HFF-Myc (cell line): Measurements from ENCODE around the gene IL27RA.
A peak's percentile ranks its signal among the peaks of the same experiment; 100 is the strongest.

ENCODE experiments used
- DNase-seq: peaks from one replicate; pipeline ENCODE4 v3.0.0-alpha.2; 2011; ENCODE audit warnings: low read depth; ENCODE audit errors: extremely low read depth
- H3K4me3 ChIP-seq: replicated peaks from 2 replicates; pipeline ENCODE4 v1.5.1; 2011; ENCODE audit warnings: low read depth, mild to moderate bottlenecking, control low read depth, low read length
- CTCF ChIP-seq: IDR thresholded peaks from 2 replicates; pipeline ENCODE4 v1.5.1; 2012; ENCODE audit warnings: mild to moderate bottlenecking, low read depth, low read length, control low read depth; ENCODE audit errors: missing control alignments

IL27RA gene

GRCh38 chr19:13999085-13999484 lies 32.5 kb upstream of the IL27RA start:
- DNase-seq, result no peak
- H3K4me3 ChIP-seq, result no peak overlapping the region
- TF ChIP-seq CTCF, result no peak

- no peak for TF ChIP-seq CTCF
- no peak overlapping the region for H3K4me3 ChIP-seq
- no peak for DNase-seq
Measured at GRCh38 chr19:14000691-14001375, 30.7 kb upstream of the IL27RA start.

GRCh38 chr19:14002571-14003250 lies 28.9 kb upstream of the IL27RA start:
- TF ChIP-seq CTCF, result no peak
- no peak for DNase-seq

GRCh38 chr19:14003251-14004055 lies 28.1 kb upstream of the IL27RA start:
- no peak for TF ChIP-seq CTCF
- DNase-seq, result no peak
- H3K4me3 ChIP-seq, result no peak overlapping the region

More at GRCh38 chr19:14002571-14003250, 28.9 kb upstream of the IL27RA start:
- H3K4me3 ChIP-seq, result no peak overlapping the region

GRCh38 chr19:14004619-14005348 lies 26.8 kb upstream of the IL27RA start:
- no peak for TF ChIP-seq CTCF
- no peak for DNase-seq
- H3K4me3 ChIP-seq, result peak overlapping the region; percentile 25

GRCh38 chr19:14005349-14006084 lies 26.0 kb upstream of the IL27RA start:
- TF ChIP-seq CTCF, result no peak
- DNase-seq, result no peak
- H3K4me3 ChIP-seq, result peak overlapping the region; percentile 67
